ENCODE results near the gene MAGED1. TPM values are rescaled to one million over a fixed set of nuclear protein-coding genes. Genes with fewer than 3 reads are reported as not detected.

Gene MAGED1
- total RNA-seq, 1 experiment from 2014 or later, result 46.7 TPM

GRCh38 chrX:51860679-51861078, 32.7 kb upstream of the MAGED1 start:
- TF ChIP-seq CTCF (IDR thresholded peaks at IDR 0.05; ENCODE audit: unreplicated experiment), result peak; percentile 30
- H3K9me3 Mint-ChIP-seq (ENCODE audit: unreplicated experiment), result peaks cover 7% of the 10 kb centered on the region
- peak; percentile 43 for DNase-seq (ENCODE audit: unreplicated experiment)
- H3K4me1 Mint-ChIP-seq (ENCODE audit: insufficient read depth, unreplicated experiment), result no peaks in the 10 kb centered on the region
- H3K27me3 Mint-ChIP-seq (ENCODE audit: insufficient read depth, unreplicated experiment), result peaks cover 27% of the 10 kb centered on the region
- intact Hi-C loops (cut with micrococcal nuclease), result loop anchor here (1.0 kb wide), 1 partner anchor 219 kb away; no protein-coding TSS in a partner anchor
- ChIA-PET POLR2A (interaction anchor here (0.6 to 0.7 kb wide), 2 partner anchors 13 to 128 kb away, joined by 3 read pairs; no protein-coding TSS in a partner anchor), CTCF (interaction anchor here (0.6 to 3.7 kb wide), 15 partner anchors 11 to 1075 kb away, joined by 3 to 21 read pairs (median 4); no protein-coding TSS in a partner anchor)
- H3K27ac Mint-ChIP-seq (ENCODE audit: low read depth, unreplicated experiment), result no peak overlapping the region
- no peaks in the 10 kb centered on the region for H3K36me3 Mint-ChIP-seq (ENCODE audit: insufficient read depth, unreplicated experiment)
- H3K4me3 Mint-ChIP-seq (ENCODE audit: unreplicated experiment), result no peak overlapping the region
- no TSS peak for BruUV-seq (replicated peaks)

- no TSS peak for BruUV-seq (replicated peaks)
- Mint-ChIP-seq H3K4me3 (ENCODE audit: unreplicated experiment) (no peak overlapping the region), H3K27me3 (ENCODE audit: insufficient read depth, unreplicated experiment) (peaks cover 29% of the 10 kb centered on the region), H3K9me3 (ENCODE audit: unreplicated experiment) (peaks cover 8% of the 10 kb centered on the region), H3K27ac (ENCODE audit: low read depth, unreplicated experiment) (no peak overlapping the region), H3K36me3 (ENCODE audit: insufficient read depth, unreplicated experiment) (no peaks in the 10 kb centered on the region), H3K4me1 (ENCODE audit: insufficient read depth, unreplicated experiment) (no peaks in the 10 kb centered on the region)
- TF ChIP-seq CTCF (IDR thresholded peaks at IDR 0.05; ENCODE audit: unreplicated experiment), result no peak
- POLR2A ChIA-PET, result no interaction called here
- CTCF ChIA-PET, result interaction anchor here (0.7 kb wide), 1 partner anchor 1421 kb away, joined by 4 read pairs; no protein-coding TSS in a partner anchor
- intact Hi-C loops (cut with micrococcal nuclease), result no loop called here
- no peak for DNase-seq (ENCODE audit: unreplicated experiment)
Observed at GRCh38 chrX:51862920-51863319, 30.5 kb upstream of the MAGED1 start.

- POLR2A ChIA-PET, result interaction anchor here (1.0 kb wide), 2 partner anchors 8 to 20 kb away, joined by 3 read pairs; no protein-coding TSS in a partner anchor
- DNase-seq (ENCODE audit: unreplicated experiment), result no peak
- H3K4me1 Mint-ChIP-seq (ENCODE audit: insufficient read depth, unreplicated experiment), result no peaks in the 10 kb centered on the region
- CTCF ChIA-PET, result interaction anchor here (1.2 kb wide), 1 partner anchor 378 kb away, joined by 3 read pairs; no protein-coding TSS in a partner anchor
- no TSS peak for BruUV-seq (replicated peaks)
- intact Hi-C loops (cut with micrococcal nuclease), result no loop called here
- H3K9me3 Mint-ChIP-seq (ENCODE audit: unreplicated experiment), result peaks cover 8% of the 10 kb centered on the region
- no peak for TF ChIP-seq CTCF (IDR thresholded peaks at IDR 0.05; ENCODE audit: unreplicated experiment)
- H3K36me3 Mint-ChIP-seq (ENCODE audit: insufficient read depth, unreplicated experiment), result no peaks in the 10 kb centered on the region
- no peak overlapping the region for H3K27ac Mint-ChIP-seq (ENCODE audit: low read depth, unreplicated experiment)
- H3K4me3 Mint-ChIP-seq (ENCODE audit: unreplicated experiment), result no peak overlapping the region
- H3K27me3 Mint-ChIP-seq (ENCODE audit: insufficient read depth, unreplicated experiment), result peaks cover 11% of the 10 kb centered on the region
Observed at GRCh38 chrX:51866210-51866609, 27.2 kb upstream of the MAGED1 start.

GRCh38 chrX:51867626-51868025, 25.8 kb upstream of the MAGED1 start:
- Mint-ChIP-seq H3K9me3 (ENCODE audit: unreplicated experiment) (peaks cover 8% of the 10 kb centered on the region), H3K27ac (ENCODE audit: low read depth, unreplicated experiment) (no peak overlapping the region), H3K4me3 (ENCODE audit: unreplicated experiment) (no peak overlapping the region), H3K36me3 (ENCODE audit: insufficient read depth, unreplicated experiment) (no peaks in the 10 kb centered on the region), H3K27me3 (ENCODE audit: insufficient read depth, unreplicated experiment) (peaks cover 17% of the 10 kb centered on the region), H3K4me1 (ENCODE audit: insufficient read depth, unreplicated experiment) (no peaks in the 10 kb centered on the region)
- CTCF ChIA-PET, result no interaction called here
- TF ChIP-seq CTCF (IDR thresholded peaks at IDR 0.05; ENCODE audit: unreplicated experiment), result no peak
- no TSS peak for BruUV-seq (replicated peaks)
- POLR2A ChIA-PET, result no interaction called here
- DNase-seq (ENCODE audit: unreplicated experiment), result no peak
- intact Hi-C loops (cut with micrococcal nuclease), result no loop called here
